ENCODE data around the gene KIF21A.

- TF ChIP-seq CTCF (IDR thresholded peaks at IDR 0.05), result no peak
- no peak for TF ChIP-seq POLR2A (IDR thresholded peaks at IDR 0.05)
Observed at GRCh38 chr12:39278426-39278825, 164.5 kb downstream of the KIF21A start.
